ENCODE results near the gene MPV17L. TPM values are rescaled to one million over a fixed set of nuclear protein-coding genes. Genes with fewer than 3 reads are reported as not detected.
A peak's percentile ranks its signal among the peaks of the same experiment; 100 is the strongest.
"Not testable (repeated sequence)": the region's sequence is repeated elsewhere in the genome, so short reads cannot be mapped to it uniquely, and the experiment has no call there.

MPV17L gene
- total and polyA plus RNA-seq, 8 donors: 0.58 to 7.0 (median 3.4) TPM

GRCh38 chr16:15401972-15402371 is 6.4 kb downstream of the MPV17L start:
- DNase-seq: no peak
- Histone ChIP-seq H3K36me3 (peaks cover 0 to 13% (median 2%) of the 10 kb centered on the region in 4 donors), H3K27me3 (no peaks in the 10 kb centered on the region), H3K4me3 (no peak overlapping the region), H3K9me3 (no peaks in the 10 kb centered on the region), H3K27ac (no peak overlapping the region), H3K4me1 (peaks cover 0 to 5% (median 1%) of the 10 kb centered on the region in 4 donors)
- WGBS, 5 donors: 70 to 90% (median 78%) methylated on average over 3 of the region's 3 CpGs
- intact Hi-C loops (cut with DNase I; ENCODE audit: low total_unique reads): no loop called here
- TF ChIP-seq, protein P1, sequence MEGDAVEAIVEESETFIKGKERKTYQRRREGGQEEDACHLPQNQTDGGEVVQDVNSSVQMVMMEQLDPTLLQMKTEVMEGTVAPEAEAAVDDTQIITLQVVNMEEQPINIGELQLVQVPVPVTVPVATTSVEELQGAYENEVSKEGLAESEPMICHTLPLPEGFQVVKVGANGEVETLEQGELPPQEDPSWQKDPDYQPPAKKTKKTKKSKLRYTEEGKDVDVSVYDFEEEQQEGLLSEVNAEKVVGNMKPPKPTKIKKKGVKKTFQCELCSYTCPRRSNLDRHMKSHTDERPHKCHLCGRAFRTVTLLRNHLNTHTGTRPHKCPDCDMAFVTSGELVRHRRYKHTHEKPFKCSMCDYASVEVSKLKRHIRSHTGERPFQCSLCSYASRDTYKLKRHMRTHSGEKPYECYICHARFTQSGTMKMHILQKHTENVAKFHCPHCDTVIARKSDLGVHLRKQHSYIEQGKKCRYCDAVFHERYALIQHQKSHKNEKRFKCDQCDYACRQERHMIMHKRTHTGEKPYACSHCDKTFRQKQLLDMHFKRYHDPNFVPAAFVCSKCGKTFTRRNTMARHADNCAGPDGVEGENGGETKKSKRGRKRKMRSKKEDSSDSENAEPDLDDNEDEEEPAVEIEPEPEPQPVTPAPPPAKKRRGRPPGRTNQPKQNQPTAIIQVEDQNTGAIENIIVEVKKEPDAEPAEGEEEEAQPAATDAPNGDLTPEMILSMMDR (IDR thresholded peaks at IDR 0.05): no peak
- TF ChIP-seq POLR2A (IDR thresholded peaks at IDR 0.05) (no peak), EP300 (IDR thresholded peaks at IDR 0.05) (no peak), POLR2AphosphoS5 (IDR thresholded peaks at IDR 0.05) (no peak)

DNA sequence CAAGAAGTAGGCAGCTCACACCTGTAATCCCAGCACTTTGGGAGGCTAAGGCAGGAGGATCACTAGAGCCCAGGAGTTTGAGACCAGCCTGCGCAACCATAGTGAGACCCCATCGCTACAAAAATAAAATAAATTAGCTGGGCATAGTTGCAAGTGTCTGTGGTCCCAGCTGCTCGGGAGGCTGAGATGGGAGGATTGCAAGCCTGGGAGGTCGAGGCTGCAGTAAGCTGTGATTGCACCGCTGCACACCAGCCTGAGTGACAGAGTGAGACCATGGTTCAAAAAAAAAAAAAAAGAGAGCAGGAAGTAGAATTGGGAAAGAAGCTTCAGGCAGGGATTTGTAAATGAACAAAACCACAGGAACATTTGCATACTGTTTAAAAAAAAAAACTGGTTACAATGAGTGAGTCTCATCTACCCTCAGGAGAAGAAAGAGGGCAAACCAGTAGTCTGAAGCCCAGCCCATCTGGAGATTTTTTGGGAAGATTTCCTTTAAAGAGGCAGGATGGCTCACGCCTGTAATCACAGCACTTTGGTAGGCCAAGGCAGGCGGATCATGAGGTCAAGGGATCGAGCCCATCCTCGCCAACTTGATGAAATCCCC is 7.9 kb downstream of the MPV17L start:
- H3K4me3 ChIP-seq: no peak overlapping the region
- H3K27me3 ChIP-seq: no peaks in the 10 kb centered on the region
- DNase-seq: no peak
- no peak overlapping the region for H3K27ac ChIP-seq
- 90 to 96% (median 92%) methylated on average over 9 of the region's 9 CpGs for WGBS, 5 donors
- intact Hi-C loops (cut with DNase I; ENCODE audit: low total_unique reads): no loop called here
- TF ChIP-seq EP300 (IDR thresholded peaks at IDR 0.05) (no peak), POLR2A (IDR thresholded peaks at IDR 0.05) (no peak), POLR2AphosphoS5 (IDR thresholded peaks at IDR 0.05) (no peak)
- TF ChIP-seq, protein P1 (IDR thresholded peaks at IDR 0.05): no peak
- no peaks in the 10 kb centered on the region for H3K9me3 ChIP-seq
- peaks cover 0 to 19% (median 2%) of the 10 kb centered on the region in 4 donors for H3K36me3 ChIP-seq
- no peaks in the 10 kb centered on the region for H3K4me1 ChIP-seq

- peaks cover 0 to 21% (median 2%) of the 10 kb centered on the region in 4 donors for H3K36me3 ChIP-seq
- H3K4me3 ChIP-seq; DNase-seq; H3K4me1 ChIP-seq; intact Hi-C loops (cut with DNase I; ENCODE audit: low total_unique reads); H3K9me3 ChIP-seq; H3K27me3 ChIP-seq: not testable (repeated sequence)
- 86 to 99% (median 92%) methylated on average over 3 of the region's 3 CpGs for WGBS, 5 donors
- peak overlapping the region in 1 of 5 donors; percentile 14 for H3K27ac ChIP-seq
Measured at GRCh38 chr16:15404091-15404490, 8.5 kb downstream of the MPV17L start.

- no peaks in the 10 kb centered on the region for H3K9me3 ChIP-seq
- intact Hi-C loops (cut with DNase I; ENCODE audit: low total_unique reads): no loop called here
- H3K4me1 ChIP-seq: no peaks in the 10 kb centered on the region
- no peak overlapping the region for H3K4me3 ChIP-seq
- TF ChIP-seq, protein P1 (IDR thresholded peaks at IDR 0.05): no peak
- TF ChIP-seq POLR2A (IDR thresholded peaks at IDR 0.05): no peak
- TF ChIP-seq EP300 (IDR thresholded peaks at IDR 0.05): no peak
- TF ChIP-seq POLR2AphosphoS5 (IDR thresholded peaks at IDR 0.05): no peak
- peak overlapping the region in 1 of 5 donors; percentile 7 for H3K27ac ChIP-seq
- WGBS, 5 donors: 71 to 82% (median 74%) methylated on average over 4 of the region's 4 CpGs
- H3K27me3 ChIP-seq: no peaks in the 10 kb centered on the region
- H3K36me3 ChIP-seq: peaks cover 0 to 27% (median 2%) of the 10 kb centered on the region in 4 donors
- DNase-seq: no peak
Measured at GRCh38 chr16:15404792-15405191, 9.2 kb downstream of the MPV17L start.

- H3K9me3 ChIP-seq; DNase-seq; intact Hi-C loops (cut with DNase I; ENCODE audit: low total_unique reads); H3K27me3 ChIP-seq; H3K27ac ChIP-seq; H3K4me3 ChIP-seq; H3K4me1 ChIP-seq: not testable (repeated sequence)
- H3K36me3 ChIP-seq: peaks cover 0 to 18% (median 0%) of the 10 kb centered on the region in 4 donors
- 83 to 91% (median 87%) methylated on average over 4 of the region's 4 CpGs for WGBS, 5 donors
Measured at GRCh38 chr16:15407756-15408155, 12.2 kb downstream of the MPV17L start.

GRCh38 chr16:15409476-15409875 is 13.9 kb downstream of the MPV17L start:
- 88 to 95% (median 93%) methylated on average over 6 of the region's 6 CpGs for WGBS, 5 donors
- H3K4me1 ChIP-seq; intact Hi-C loops (cut with DNase I; ENCODE audit: low total_unique reads): not testable (repeated sequence)

More at GRCh38 chr16:15409476-15409875, 13.9 kb downstream of the MPV17L start:
- not testable (repeated sequence) for H3K27me3 ChIP-seq, H3K4me3 ChIP-seq, DNase-seq, H3K27ac ChIP-seq, H3K9me3 ChIP-seq
- peaks cover 0 to 14% (median 0%) of the 10 kb centered on the region in 4 donors for H3K36me3 ChIP-seq

All from stomach (tissue), 9 donors.